G401.6 (cell line): ENCODE data around the gene TSHZ3.

Source experiments
- FAIRE-seq: peaks from 2 replicates; lab custom pipeline; 2012; peaks lifted over from hg19 to GRCh38; lab: Jason Lieb, UNC

The TSHZ3 gene

GRCh38 chr19:31337008-31337914, 12.0 kb downstream of the TSHZ3 start:
- no peak for FAIRE-seq

- no peak for FAIRE-seq
These were observed 13.5 kb downstream of the TSHZ3 start for GRCh38 chr19:31335716-31336115.

DNA sequence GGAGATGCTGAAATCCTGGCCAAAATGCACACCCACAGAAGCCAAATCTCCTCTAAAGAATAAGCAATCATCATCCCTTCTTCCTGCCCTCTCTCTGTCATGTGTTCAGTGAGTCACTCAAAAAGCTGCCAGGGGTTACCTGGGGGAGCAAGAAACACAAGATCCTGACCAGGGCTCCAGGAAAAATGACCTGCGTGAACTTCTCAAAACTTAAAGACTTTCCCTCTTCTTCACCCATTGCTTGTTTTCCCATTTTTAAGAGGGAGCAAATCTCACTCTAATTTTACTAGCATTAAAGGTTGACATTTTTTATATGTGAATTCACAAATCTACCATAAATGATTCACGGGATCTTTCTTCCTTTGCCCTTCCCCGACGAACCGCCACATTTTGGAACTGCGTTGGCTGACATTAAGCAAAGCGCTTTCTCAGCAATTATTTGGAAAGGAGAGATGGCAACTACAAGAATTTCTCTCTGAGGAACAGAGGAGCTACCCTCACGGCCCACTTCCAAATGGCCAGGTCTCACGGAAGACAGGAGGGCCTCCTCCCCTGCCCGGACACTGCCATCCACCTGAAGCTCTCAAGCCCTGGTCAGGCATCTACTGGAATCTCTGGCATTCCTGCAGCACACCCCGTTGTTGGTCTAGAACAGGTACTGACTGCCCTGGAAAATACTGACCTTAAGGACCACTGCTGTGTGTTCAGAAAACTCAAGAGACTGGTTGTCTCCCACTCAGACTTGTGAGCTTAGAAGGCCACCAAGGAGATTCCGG, 14.2 kb downstream of the TSHZ3 start:
- no peak for FAIRE-seq

GRCh38 chr19:31334101-31334848, 15.0 kb downstream of the TSHZ3 start:
- FAIRE-seq, result no peak

DNA sequence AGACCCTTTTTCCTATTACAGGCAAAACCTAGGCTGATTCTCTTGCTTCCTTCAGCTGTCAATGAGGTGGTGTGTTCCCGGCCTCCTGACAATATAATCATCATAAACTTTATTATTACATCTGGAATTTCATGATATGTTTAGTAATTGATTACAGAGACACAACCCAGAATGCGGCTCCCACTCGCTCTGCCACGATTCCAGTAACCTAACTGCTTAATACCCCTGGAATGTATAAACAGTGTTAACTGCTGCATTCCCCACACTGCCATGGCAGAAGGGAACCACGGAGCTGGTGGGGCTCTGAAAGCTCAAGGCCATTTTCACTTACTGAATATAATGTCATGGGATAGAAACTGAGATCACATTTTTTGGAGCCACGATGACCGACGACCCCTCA, 17.1 kb downstream of the TSHZ3 start:
- no peak for FAIRE-seq

DNA sequence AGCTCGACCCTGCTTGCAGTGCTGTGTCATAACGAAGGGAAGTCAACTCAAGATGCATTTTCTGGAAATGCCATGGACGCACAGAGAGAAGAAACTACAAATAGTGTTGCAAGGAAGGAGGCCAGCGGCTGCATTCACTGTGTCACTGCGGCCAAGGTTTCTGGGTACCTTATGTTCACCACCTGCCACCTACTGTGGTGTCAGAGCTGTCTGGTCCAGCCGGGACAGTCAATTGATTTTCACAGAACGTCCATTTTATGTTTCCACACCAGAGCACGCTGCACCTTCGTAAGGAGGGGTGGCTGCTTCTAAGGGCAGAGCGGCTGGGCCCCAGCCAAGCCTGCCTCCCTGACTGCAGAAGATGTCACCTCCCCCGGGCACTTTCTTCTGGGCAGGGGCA, 17.7 kb downstream of the TSHZ3 start:
- FAIRE-seq, result no peak

- no peak for FAIRE-seq
These were observed 18.5 kb downstream of the TSHZ3 start for GRCh38 chr19:31330761-31331160.

GRCh38 chr19:31330237-31330636, 19.0 kb downstream of the TSHZ3 start:
- no peak for FAIRE-seq

GRCh38 chr19:31329819-31330218, 19.4 kb downstream of the TSHZ3 start:
- no peak for FAIRE-seq

GRCh38 chr19:31328238-31328637, 21.0 kb downstream of the TSHZ3 start:
- no peak for FAIRE-seq

- FAIRE-seq, result no peak
These were observed 22.8 kb downstream of the TSHZ3 start for GRCh38 chr19:31326329-31327028.

DNA sequence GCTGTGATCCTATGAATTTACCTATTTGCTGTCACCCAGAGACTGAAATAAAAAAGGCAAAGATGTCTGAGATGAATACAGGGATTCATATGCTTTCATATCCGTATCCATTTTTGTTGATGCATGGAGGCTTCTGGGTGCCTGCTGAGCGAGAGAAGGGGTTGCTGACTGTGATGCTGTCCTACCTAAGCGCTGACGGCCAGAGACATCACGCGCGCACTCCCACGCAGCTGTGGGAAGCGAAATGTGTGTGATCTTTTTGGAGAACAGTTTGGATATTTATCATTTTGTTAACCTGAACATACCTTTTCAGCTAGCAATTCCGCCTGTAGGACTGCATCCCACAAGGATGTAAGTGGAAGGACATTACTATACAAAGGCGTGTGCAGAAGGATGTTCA, 23.9 kb downstream of the TSHZ3 start:
- no peak for FAIRE-seq

- no peak for FAIRE-seq
These were observed 29.8 kb downstream of the TSHZ3 start for GRCh38 chr19:31319465-31319864.

DNA sequence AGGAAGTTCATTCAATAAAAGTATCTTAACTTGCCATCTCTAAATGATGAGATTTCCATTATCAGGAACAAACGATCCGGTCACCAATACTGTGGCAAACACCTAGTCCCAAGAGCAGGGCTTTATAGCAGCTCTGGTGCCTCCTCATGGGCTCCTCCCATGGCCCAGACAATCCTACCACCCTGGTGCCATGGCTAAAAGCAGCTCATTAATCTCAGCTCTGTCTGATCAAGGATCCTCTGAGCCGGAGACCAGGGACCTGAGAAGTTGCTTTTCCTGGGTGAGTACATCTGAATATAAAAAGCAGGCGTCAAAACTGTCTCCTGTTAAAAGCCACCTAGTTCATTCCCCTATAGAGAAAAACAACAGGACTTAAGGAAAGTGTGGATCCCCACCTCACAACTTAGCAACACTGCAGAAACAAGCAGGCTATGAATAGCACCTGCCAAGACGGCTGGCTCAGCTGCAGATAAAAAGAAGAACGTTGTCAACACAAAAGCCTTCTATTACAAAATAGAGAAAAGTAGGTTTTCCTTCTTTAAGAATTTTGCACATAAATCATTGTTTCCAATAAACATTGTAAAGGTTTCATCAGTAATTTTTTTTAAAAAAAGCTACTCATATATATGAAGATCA, 30.3 kb downstream of the TSHZ3 start:
- no peak for FAIRE-seq

DNA sequence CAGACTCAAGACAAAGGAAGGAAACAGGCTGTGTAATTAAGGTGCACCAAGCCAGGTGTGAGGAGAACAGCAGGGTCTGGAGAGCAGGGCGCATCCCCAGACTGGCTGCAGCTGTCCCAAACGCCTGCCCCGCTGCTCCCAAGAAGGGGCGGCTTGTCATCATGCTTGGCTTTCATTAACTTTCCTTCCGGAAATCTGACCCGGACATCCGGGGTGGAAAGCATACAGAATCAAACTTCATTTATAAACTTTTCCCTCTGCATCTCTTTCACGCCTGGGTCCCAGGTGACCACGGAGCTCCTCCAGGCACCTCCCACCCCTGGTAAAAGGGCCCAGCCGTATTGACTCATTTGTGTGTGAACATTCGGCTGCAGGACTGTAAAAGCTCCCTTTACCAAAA, 31.7 kb downstream of the TSHZ3 start:
- no peak for FAIRE-seq

GRCh38 chr19:31317093-31317492, 32.1 kb downstream of the TSHZ3 start:
- FAIRE-seq, result no peak

GRCh38 chr19:31316201-31316951, 32.9 kb downstream of the TSHZ3 start:
- no peak for FAIRE-seq

DNA sequence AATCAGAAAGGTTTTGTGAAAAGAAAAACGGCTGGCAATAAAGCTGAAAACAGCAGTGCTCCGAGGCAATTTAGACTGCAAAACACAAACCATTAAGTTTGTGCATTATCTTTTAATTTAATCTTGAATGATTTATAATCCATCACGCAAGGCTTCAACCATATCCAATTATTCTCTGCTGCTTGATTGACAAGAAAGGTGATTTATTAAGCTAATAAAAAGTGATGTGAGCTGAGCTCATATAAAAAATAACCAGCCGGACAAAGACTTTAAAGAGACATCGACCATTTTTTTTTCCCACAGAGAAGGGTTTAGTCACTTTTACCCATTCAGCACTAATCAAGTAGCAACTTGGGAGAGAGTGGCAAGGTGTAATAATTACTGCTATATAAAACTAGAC, 33.6 kb downstream of the TSHZ3 start:
- FAIRE-seq, result no peak

DNA sequence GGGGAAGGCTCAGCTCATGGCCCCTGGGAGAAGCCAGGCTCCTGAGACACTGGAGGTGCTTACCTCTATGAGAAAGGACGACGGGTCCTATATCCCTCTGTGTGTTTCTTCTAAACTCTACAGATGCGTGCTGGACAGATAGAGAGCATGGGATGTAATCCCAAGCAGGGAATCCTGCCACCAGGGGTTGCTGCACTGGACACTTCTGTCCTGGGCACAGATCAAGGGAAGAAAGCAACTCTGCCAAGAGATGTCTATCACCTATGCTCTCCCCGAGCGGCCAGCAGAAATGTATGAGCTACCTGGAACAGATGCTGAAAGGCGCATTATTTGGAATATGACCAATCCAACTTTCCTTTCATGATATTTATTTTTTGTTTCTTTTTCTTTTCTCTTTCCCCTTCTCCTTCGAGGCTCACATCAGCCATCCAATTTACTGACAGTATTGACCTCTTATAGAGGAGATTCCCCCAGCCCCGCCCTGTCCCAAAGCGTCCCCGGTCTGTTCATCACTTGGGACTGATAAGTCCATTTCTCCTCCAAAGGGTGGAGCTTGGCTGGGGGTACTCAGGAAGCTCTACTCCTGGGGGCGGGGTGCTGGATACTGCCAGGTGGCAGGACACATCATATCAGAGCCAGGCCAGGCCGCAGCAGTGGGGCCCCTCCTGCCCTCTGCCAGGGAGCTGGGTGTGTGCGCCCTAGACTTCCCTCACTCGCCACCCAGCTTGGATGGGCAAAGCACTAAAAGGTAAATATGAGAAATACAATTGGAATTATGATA, 34.2 kb downstream of the TSHZ3 start:
- FAIRE-seq, result no peak

GRCh38 chr19:31314156-31314555, 35.1 kb downstream of the TSHZ3 start:
- no peak for FAIRE-seq
